HT-29 (cell line): ENCODE results near the gene HPCAL1. TPM values are rescaled to one million over a fixed set of nuclear protein-coding genes. Genes with fewer than 3 reads are reported as not detected.
A peak's percentile ranks its signal among the peaks of the same experiment; 100 is the strongest.
"Not testable (repeated sequence)": the region's sequence is repeated elsewhere in the genome, so short reads cannot be mapped to it uniquely, and the experiment has no call there.

Experiments
- DNase-seq: peaks from one replicate; pipeline ENCODE4 v3.0.0-alpha.2; 2015; ENCODE audit warnings: low spot score
- total RNA-seq: library from RNA; depleted of rRNA; stranded (reverse); fragments of >200 nt; shearing (Covaris generic); gene quantifications from 2 replicates; pipeline ENCODE4 v1.2.3, GENCODE V29; 2014; rRNA removed

The HPCAL1 gene
- 151 and 164 TPM in 2 replicates for total RNA-seq

DNA sequence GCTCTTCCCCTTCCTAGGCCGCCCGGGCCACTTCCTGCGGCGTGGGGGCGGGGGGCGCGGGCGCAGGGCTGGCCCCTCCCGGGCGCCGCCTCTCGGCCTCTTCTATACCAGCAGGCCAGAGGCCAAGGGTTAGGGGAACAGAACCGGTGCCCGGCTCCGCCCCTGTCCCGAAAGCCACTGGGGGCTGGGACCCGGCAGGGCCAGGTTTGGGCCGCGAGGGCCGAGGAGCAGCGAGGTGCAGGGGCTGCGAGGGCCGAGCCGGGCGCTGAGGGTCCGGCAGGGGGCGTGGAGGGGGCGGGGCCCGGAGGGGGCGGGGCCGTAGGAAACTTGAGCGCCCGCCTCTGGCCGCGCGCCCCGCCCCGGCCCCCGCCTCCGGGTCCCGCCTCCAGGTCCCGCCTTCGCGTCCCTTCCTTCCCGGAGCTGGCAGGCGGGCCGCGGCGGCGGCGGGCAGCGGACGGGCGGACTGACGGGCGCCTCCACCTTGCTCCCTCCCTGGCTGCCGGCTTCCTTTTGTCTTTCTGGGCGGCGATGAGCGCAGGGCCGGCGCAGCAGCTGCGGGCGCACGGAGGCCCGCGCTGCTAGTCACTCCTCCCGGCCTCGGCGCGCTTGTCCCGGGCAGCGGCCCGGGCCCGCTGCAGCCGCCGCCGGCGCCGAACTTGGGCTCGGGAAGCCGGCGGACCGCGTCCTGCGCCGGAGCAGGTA lies at the start of gene HPCAL1:
Gene HPCAL1 (plus strand): TSS at position 426 of the 702 bp plus-strand sequence. CDS start 116,854 bp downstream, outside the sequence.
- peak; percentile 93 for DNase-seq

DNA sequence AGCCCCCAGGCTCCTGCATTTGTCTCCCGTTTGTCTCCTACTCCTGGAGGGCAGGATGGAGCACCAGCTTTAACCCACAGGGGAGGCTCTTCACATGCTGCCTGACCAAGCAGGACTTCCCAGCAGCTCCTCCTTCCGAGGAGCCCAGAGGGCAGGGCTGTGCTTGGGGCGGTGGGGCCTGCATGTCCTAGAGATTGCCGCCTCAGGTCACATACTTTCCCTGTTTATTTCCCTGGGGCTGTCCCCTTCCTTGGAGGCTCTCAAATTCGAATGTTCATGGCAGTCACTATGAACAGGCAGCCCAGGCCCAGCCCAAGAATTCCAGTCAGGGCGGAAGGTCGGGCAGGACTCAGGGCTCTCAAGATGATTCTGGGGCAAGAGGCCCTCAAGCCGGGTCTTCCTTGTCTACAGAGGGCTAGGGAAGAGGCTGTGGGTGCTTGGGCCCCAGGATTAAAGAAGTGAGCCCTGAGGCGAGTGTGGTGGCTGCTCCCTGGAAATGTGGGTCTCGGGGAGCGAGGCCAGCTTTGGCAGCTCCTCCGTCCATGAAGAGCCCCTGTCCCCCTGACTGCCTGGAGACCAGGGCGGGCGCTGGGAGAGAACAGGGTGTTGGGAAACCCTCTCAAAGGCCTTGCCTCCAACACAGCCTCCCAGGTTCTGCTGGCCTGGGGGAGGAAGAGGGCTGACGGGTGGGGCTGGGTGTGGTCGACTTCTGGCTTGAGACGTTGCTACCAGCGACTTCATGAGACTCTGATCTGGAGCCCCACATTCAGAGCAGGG lies 48.9 kb upstream of the HPCAL1 start:
- no peak for DNase-seq

DNA sequence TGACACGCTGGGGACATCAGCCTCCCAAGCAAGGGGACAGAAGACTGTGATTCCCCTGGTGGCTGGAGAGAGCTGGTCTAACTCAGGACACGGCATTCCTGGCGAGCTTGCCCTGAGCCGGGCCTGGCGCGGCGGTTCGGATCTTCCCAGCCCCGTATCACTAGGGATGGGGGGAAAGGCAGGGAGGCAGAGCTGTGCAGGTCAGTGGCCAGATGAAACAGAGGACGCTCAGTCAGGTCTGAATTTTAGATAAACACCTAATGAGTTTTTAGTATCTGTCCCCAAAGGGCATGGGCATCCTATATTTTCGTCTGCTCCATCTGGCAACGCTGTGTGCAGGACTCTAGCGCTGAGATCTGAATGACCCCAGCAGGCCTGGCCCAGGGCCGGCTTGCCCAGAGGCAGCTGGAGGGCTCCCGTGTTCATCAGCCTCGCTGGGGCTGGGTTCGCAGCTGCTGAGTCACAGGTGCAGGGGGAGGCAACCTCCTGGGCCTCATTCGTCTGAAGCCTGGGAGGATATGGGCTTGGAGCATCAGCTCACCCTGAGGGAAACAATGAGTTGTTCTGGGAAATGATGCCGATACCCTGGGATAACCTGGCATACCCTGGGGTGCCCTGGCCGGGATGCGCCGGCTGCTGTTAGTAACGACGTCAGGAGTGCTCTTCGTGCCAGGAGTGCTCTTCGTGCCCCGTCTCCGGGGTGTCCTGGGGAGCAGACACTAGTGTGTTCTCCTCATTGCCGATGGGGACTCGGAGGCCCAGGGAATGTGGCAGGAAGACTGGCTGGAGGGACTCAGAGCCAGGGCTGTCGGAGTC lies 48.1 kb upstream of the HPCAL1 start:
- DNase-seq, result no peak

DNA sequence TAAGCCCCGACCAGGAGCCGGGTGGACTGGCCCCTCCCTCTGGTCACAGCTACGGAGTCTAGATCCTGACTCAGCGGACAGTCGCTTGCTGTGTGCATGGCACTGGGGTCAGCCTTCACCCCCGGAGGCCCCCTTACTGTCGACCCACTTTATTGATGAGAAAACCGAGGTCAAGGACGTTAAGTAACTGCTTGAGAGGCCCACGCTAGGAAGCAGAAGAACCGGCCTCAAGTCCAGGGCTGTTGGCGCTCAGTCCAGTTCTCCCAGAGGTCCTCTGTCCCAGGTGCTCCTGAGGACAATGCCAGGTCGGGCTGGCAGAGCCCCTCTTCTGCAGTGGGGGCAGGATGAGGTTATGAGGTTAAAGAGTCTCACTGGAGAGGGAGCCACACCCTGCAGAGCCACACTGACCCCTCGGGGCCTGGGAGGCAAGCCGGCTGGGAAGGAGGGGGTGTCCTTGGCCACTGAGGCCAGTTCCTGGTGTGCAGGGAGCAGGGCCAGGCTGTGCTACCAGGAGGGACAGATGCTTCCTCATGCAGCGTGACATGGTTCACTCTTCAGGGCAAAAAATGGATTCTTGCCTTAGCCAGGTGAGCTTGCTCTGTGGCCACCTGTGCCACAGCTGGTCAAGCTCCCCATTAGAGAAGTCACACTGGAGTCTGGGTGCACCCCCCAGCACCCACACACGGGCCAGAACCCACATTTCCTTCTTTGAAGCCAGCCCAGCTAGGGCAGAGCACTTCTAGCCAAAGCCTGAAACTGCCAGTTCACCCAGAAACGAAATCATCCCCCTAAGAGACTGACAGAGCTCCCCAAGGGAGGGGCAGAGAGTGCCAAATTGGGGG lies 47.3 kb upstream of the HPCAL1 start:
- no peak for DNase-seq

DNA sequence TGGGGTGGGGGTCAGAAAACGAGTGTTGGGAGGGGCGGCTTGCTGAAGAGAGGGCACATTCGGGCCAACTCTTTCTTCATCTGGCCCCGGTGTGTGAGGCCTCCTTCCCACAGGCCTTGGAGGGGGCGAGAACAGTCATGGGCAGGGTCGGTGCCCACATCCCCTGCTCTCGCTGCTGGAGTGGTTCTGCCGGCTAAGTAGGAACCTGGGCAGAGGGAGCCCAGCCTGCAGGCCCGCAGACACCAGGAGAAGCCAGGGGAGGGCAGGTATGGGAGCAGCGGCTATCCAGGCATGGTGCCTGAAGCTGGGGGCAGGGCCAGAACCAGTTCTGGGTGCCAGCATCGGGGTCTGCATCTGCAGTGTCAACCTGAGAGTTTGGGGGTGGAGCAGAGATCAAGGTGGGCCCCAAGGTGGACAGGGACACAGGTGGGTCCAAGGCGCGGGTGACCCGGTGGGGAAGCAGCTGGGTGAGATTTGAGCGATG lies 46.6 kb upstream of the HPCAL1 start:
- DNase-seq, result no peak

DNA sequence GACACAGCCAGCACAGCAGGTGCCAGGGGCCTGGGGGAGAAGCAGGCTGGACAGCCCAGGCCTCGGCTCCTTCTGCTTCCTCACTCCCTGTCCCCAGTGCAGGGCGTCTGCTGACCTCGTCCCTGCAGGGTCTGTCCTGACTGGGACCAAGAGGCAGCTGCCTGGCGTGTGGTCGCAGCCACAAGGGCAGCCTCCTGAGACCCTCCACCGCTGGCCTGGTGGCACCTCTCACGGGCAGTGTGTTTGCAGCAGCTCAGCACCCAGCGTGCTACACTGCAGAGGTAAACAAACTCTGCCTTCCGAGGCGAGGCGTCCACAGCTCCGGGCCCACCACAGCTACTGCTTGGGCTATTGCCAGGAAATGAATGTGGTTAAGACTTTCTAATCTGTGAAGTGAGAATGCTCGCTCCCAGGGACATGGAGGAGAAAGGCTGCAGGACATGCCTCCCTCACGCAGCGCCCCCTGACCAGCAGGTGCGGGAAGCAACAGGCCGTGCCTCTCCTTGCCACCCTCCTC lies 46.1 kb upstream of the HPCAL1 start:
- no peak for DNase-seq

DNA sequence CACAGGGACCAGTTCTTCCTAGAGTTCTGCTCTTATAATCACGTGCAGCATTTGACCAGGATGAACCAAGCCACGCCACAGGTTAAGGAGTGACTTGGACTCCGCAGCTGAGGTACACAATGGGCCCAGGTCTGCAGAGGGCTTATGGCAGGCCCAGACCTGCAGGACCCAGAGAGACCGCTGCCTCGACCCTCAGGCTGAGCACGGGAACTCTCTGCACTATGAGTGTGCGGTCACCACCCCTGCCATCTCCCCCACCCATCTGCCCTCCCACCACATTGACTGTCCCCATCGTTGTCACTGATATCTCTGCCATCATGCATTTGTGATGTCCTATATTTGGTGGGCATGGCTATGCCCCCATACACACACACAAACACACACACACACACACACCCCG lies 45.7 kb upstream of the HPCAL1 start:
- DNase-seq, result no peak

DNA sequence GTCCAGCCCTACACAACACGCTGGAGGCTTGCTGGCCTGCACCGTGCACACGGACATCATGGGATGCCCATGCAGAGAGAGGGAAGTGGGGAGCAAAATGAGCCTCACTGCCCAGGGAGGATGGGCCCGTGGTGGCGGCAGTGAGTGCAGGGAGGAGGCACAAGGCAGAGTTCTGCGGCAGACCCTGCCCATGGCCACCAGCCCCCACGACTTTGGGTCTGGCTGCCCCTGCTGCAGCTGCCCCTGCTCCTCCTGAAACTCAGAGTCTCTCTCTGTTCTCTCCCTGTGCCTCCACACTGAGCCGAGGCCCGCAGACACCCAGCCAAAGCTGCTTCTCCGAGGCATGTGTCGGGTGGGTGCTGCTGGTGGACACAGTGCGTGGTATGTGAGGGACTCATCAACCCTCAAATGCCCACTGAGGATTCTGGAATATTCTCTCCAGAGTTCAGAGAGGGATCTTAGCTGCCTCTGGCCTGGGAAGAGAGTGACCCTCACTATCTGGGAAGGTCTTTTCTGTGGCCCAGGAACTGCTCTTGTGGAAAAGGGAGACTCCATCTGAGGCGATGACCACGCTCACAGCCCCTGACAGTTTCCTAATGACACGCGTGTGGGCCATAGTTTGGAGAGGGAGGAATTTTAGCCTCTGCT lies 45.1 kb upstream of the HPCAL1 start:
- no peak for DNase-seq

DNA sequence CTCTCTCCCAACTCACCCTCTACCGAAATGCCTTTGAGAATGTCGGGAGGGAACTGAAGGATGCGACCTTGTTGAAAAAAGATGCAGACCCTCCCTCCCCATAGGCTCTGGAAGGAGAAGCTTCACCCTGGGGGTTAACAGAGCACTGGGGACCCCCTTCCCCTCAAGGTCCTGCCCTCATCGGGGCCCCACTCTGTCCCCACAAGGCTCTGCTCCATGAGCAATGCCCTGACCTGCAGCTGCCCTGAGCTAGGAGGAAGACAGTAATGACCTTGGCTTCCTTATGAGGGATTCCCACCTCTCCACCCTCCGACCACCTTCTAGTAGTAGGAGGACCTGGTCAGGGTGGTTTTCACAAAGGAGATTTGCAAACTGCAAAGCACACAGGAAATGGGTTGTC lies 44.4 kb upstream of the HPCAL1 start:
- no peak for DNase-seq

DNA sequence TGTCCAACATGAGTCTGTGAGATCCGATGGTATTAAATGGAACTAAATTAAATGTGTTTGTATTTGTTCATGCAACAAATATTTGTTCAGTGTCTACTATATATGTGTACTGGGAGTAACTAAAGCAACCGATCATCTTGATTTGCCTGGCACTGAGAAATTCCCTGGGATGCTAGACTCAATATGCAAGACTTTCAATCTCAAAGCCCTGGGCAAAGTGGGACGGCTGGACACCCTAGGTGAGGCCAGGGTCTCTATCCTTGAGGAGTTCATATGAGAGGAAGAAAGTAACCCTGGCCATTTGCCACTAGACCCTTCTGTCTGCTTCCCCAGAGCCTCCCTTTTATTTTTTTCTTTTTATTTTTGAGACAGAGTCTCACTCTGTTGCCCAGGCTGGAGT lies 44.0 kb upstream of the HPCAL1 start:
- DNase-seq, result no peak

DNA sequence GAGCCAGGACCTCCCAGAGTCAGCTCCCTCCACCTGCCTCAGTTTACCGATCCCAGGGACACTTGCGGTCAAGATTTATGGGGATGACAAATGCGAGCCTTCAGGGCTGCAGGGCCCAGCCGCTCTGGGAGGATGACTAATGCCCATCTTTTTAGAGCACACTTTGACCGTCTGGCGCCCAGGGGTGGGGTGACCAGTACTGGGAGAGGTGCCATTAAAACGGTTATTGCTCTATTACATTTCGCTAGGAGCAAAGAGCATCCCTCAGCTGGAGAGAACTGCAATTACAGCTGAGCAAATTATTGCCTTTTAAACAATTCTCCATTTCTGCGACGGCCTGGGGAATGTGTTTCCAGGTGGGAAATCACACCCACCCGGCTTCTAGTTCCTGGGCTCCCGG lies 42.6 kb upstream of the HPCAL1 start:
- no peak for DNase-seq

DNA sequence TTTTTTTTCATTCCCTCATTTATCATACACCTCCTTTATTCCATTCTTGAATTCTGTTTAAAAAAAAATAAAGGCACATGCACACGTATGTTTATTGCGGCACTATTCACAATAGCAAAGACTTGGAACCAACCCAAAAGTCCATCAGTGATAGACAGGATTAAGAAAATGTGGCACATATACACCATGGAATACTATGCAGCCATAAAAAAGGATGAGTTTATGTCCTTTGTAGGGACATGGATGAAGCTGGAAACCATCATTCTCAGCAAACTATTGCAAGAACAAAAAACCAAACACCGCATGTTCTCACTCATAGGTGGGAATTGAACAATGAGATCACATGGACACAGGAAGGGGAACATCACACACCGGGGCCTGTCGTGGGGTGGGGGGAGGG lies 39.2 kb upstream of the HPCAL1 start:
- DNase-seq, result not testable (repeated sequence)

DNA sequence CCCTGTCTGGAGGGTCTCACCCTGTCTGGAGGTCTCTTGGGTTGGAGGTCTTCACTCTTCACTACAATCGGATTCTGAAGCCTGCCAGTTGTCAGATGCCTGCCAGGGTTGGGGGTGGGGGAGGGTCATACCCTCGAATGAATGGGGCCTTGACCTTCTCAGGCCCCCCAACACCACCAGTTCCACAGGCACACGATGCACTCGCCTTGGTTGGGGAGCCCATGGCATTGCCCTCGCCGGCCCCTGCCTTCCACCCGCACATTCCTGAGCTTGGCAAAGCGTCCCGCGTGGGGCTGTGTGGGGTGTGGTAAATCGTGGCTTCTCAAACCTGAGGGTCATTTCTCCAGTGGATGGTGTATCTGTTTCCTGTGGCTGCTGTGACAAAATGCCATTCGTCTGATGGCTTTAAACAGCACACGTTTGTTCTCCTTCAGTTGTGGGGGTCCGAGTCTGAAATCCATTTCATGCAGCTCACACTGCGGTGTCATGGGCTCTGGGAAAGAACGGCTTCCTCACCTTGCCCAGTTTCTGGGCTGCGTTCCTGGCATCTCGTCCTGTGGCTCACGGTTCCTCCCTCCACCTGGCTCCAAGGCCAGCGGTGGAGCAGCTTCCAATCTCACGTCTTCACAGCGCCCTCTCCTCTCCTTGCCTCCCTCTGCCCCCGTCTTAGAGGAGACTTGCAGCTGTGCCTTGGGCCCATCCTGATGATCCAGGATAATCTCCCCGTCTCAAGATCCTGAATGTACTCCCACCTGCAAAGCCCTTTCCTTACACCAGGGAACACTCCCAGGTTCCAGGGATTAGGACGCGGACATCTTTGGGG lies 38.0 kb upstream of the HPCAL1 start:
- DNase-seq, result no peak

DNA sequence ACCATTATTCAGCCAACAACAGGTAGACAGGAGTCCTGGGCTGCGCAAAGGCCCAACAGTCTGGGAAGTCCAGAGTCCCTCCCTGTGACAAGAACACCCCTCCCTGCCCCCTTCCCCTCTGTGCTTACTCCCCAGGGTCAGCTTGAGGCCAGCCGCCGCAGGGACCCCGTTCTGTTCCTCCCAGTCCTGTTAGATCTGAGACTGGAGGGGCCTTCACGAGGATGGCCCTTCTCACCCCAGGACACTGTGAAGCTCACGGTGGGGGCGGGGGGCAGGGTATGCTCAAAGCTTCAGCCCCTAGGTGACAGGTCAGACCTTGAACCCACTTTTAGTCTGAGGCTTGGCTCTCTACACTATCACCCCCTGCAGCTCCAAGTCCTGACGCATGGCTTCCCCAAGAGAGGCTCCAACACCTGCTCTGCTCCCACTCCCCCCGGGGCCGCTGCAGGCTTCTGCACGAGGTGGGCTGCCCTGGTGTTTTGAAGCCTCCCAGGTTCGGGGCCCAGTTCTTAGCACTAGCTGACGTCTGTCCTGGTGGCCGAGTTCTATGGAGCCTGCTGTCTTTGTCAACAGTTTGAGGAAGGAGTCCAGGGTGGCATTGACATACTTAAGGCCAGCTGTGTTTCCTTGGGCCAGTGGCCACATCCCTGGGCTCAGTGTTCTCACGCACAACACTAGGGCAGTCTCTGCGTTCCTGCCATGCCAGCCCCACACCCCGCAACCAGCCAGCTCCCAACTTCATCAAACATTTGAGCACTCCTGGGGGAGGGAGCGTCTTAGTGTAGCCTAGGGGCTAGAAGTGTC lies 37.2 kb upstream of the HPCAL1 start:
- no peak for DNase-seq

DNA sequence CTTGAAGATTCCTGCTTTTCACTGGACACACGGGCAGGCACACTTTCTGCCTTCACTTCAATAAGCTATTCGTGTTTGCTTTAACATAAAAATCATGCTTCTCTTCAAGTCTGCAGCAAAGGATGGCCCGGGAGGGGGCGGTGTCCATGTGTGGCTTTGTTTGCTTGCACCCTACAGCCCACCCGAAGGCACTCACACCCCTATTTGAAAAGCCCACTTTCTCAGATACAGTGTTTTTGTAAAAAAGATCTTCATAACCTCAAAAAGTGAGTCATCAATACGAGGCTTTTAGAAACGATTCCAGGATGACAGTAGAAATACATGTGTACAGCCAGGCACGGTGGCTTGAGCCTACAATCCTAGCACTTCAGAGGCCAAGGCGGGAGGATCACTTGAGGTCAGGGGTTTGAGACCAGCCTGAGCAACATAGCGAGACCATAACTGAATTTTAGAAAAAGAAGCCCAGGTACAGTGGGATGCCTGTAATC lies 36.5 kb upstream of the HPCAL1 start:
- DNase-seq, result no peak

DNA sequence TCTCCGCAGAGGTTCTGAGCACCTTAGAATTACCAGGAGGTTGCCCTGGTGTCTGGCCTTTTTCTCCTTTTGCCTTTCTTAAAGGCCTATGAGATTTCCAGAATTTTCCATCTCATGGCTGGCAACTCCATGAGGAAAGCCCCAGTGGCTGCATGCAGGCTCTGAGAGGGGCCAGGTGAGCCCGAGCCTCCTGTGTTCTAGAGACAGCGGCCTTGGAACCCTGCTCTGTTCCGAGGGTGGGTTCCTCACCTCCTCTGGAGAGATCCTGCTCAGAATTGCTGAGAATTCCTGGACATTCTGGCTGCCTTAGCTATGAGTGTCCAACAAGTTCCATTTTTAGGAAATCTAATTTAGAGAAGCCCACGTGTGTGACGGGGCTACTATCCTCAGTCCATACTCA lies 35.7 kb upstream of the HPCAL1 start:
- DNase-seq, result no peak

DNA sequence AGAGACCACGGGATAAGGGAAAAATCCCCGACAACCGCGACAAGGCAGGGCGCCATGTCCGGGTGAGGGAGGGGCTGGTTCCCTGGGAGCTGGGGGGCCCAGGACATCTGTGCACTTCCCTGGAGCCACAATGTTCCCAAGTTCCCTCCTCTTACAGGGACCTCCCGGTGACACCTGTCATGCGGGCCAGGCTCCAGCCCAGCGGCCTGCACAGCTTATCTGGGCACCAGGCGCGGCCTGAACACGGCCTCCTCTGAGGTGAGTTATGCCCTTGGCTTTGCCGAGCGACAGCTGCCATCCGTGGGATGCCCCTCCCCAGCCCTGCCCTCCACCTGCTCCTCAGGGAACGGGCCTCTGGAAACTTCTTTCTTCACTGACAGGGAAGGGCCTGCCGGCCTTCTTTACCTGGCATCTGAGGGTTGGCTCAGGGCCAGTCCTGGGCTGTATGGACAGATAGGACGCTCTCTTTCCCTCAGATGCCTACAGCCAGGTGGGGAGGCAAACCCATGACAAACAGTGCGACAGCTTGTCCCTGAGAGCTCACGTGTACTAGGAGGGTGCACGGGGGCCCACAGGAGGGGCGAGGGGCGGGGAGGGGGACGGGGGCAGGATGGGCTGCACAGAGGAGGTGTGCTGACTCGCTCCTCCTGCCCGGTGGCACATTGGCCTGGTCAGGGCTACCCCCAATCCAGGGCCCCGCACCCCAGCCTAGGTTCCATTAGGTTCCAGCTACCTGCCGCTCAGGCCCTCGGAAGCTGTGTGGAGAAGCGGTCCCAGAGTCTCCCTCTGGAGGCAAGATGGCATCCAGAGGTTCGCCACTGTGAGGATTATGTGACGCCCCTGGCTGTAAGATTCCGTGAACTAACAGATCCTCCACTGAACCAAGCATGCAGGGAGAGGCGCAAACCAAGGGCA lies 34.9 kb upstream of the HPCAL1 start:
- peak; percentile 55 for DNase-seq
